Endothelial cell of umbilical vein (primary cell): Measurements from ENCODE around the gene ZNF516.

Experiments used
- CTCF ChIP-seq, 2 donors: IDR thresholded peaks; 1 replicate in 1 of 2; 2 replicates in 1 of 2; pipeline ENCODE4 v1.5.1; 2011; ENCODE audit warnings: low read length in 2 of 2, mild to moderate bottlenecking in 2 of 2, moderate library complexity in 2 of 2, control low read depth in 1 of 2, inconsistent platforms in 1 of 2, low read depth in 1 of 2; ENCODE audit not compliant: insufficient read depth in 1 of 2; ENCODE audit errors: extremely low read depth in 1 of 2
- JUN ChIP-seq: IDR thresholded peaks from 2 replicates; pipeline ENCODE4 v1.6.1; 2011; ENCODE audit warnings: borderline replicate concordance, low read depth; ENCODE audit not compliant: insufficient read length, insufficient read depth
- POLR2A ChIP-seq: IDR thresholded peaks from 2 replicates; pipeline ENCODE4 v1.6.1; 2012; ENCODE audit warnings: low read depth, mild to moderate bottlenecking, control low read depth, low read length
- POLR2AphosphoS5 ChIP-seq: IDR thresholded peaks from 2 replicates; pipeline ENCODE4 v1.6.1; 2012; ENCODE audit warnings: low read depth, mild to moderate bottlenecking, control low read depth, low read length, moderate library complexity; ENCODE audit not compliant: insufficient read depth
- TF ChIP-seq, protein P1 (sequence below): IDR thresholded peaks from 2 replicates; pipeline ENCODE4 v1.6.1; 2011; ENCODE audit not compliant: insufficient read depth, insufficient read length

DNA sequence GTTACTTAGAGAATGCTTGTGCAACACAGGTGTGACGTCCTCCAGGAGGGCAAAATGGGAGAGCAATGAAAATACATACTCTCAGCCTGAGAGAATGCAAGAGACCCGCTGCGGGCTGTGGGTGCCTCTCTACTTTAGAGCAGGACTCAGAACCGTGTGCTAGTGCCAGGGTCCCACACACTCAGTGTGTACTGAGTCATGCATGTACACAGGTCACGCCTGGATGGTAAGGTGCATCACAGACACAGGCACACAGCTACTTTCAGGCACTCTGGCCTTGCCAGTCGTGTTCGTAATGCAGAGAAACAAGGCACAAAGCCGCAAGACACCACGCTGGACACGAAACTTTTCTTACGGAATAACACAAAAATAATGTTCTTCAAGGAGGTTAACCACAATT lies 125.3 kb downstream of the ZNF516 start:
- TF ChIP-seq POLR2AphosphoS5 (no peak), CTCF (IDR thresholded peaks at IDR 0.05; ENCODE audit: extremely low read depth in 1 of 2, insufficient read depth in 1 of 2, low read depth in 1 of 2, low read length in 2 of 2) (no peak), POLR2A (no peak), JUN (no peak)
- TF ChIP-seq, protein P1, sequence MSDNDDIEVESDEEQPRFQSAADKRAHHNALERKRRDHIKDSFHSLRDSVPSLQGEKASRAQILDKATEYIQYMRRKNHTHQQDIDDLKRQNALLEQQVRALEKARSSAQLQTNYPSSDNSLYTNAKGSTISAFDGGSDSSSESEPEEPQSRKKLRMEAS = no peak
